Astrocyte (in vitro differentiated cells and primary cell): ENCODE data around the gene TNXB. TPM values are rescaled to one million over a fixed set of nuclear protein-coding genes. Genes with fewer than 3 reads are reported as not detected.

Source experiments
- DNase-seq: peaks from one replicate; pipeline ENCODE4 v3.0.0-alpha.2; 2010; ENCODE audit warnings: low read depth
- FAIRE-seq: peaks from 2 replicates; lab custom pipeline; 2011; peaks lifted over from hg19 to GRCh38; lab: Jason Lieb, UNC
- H2AFZ ChIP-seq: 2 replicates; pipeline ENCODE4 v1.6.0; 2012; ENCODE audit warnings: low read depth, low read length, inconsistent platforms
- H3K27ac ChIP-seq: 2 replicates; pipeline ENCODE4 v1.5.1; 2011; ENCODE audit warnings: low read depth, low read length, inconsistent platforms
- H3K27me3 ChIP-seq: 2 replicates; pipeline ENCODE4 v1.6.0; 2011; ENCODE audit warnings: low read length, inconsistent platforms; ENCODE audit not compliant: insufficient read depth
- H3K36me3 ChIP-seq: 2 replicates; pipeline ENCODE4 v1.5.1; 2011; ENCODE audit warnings: low read length, inconsistent platforms; ENCODE audit not compliant: insufficient read depth
- H3K4me1 ChIP-seq: 2 replicates; pipeline ENCODE4 v1.5.1; 2011; ENCODE audit warnings: low read length, inconsistent platforms; ENCODE audit not compliant: insufficient read depth
- H3K4me2 ChIP-seq: 2 replicates; pipeline ENCODE4 v1.6.0; 2012; ENCODE audit warnings: low read length, inconsistent platforms
- H3K4me3 ChIP-seq: 2 replicates; pipeline ENCODE4 v1.5.1; 2011; ENCODE audit warnings: low read depth, mild to moderate bottlenecking, low read length, inconsistent platforms; ENCODE audit not compliant: insufficient read depth
- H3K79me2 ChIP-seq: 2 replicates; pipeline ENCODE4 v1.6.0; 2012; ENCODE audit warnings: mild to moderate bottlenecking, low read length, inconsistent platforms; ENCODE audit not compliant: insufficient read depth
- H3K9ac ChIP-seq: 2 replicates; pipeline ENCODE4 v1.6.0; 2012; ENCODE audit warnings: mild to moderate bottlenecking, low read length, inconsistent platforms
- H3K9me3 ChIP-seq: 2 replicates; pipeline ENCODE4 v1.5.1; 2012; ENCODE audit warnings: low read depth, mild to moderate bottlenecking, low read length, inconsistent platforms; ENCODE audit not compliant: insufficient read depth
- H4K20me1 ChIP-seq: 2 replicates; pipeline ENCODE4 v1.6.0; 2012; ENCODE audit warnings: low read length, inconsistent platforms; ENCODE audit not compliant: insufficient read depth
- H3K27ac Mint-ChIP-seq: one replicate; pipeline ENCODE4 v1.8.0; 2021; ENCODE audit warnings: mild to moderate bottlenecking, mixed read lengths; ENCODE audit not compliant: unreplicated experiment
- H3K27me3 Mint-ChIP-seq: one replicate; pipeline ENCODE4 v1.8.0; 2021; ENCODE audit warnings: low read depth, mixed read lengths; ENCODE audit not compliant: unreplicated experiment
- H3K36me3 Mint-ChIP-seq: one replicate; pipeline ENCODE4 v1.8.0; 2021; ENCODE audit warnings: low read depth, mixed read lengths; ENCODE audit not compliant: unreplicated experiment
- H3K4me1 Mint-ChIP-seq: one replicate; pipeline ENCODE4 v1.8.0; 2021; ENCODE audit warnings: low read depth, mixed read lengths; ENCODE audit not compliant: unreplicated experiment
- H3K4me3 Mint-ChIP-seq: one replicate; pipeline ENCODE4 v1.8.0; 2021; ENCODE audit warnings: mild to moderate bottlenecking, moderate library complexity, mixed read lengths; ENCODE audit not compliant: unreplicated experiment
- H3K9me3 Mint-ChIP-seq: one replicate; pipeline ENCODE4 v1.8.0; 2021; ENCODE audit warnings: mild to moderate bottlenecking, mixed read lengths; ENCODE audit not compliant: unreplicated experiment
- CTCF ChIP-seq: IDR thresholded peaks from 2 replicates; pipeline ENCODE4 v1.5.1; 2011; ENCODE audit warnings: low read depth, mild to moderate bottlenecking, inconsistent platforms, low read length, moderate library complexity; ENCODE audit not compliant: insufficient read depth
- EZH2 ChIP-seq: IDR thresholded peaks from 2 replicates; pipeline ENCODE4 v1.6.1; 2012; ENCODE audit warnings: mild to moderate bottlenecking, low read length, inconsistent platforms; ENCODE audit not compliant: insufficient read depth
- total RNA-seq: library from RNA; stranded (reverse); gene quantifications from 2 replicates; pipeline ENCODE4 v1.2.1, GENCODE V29; 2021

TNXB gene
- total RNA-seq, 1 donor from 2014 or later: 2.3 TPM

- TF ChIP-seq EZH2: no peak
- Mint-ChIP-seq H3K4me1 (peaks cover 8% of the 10 kb centered on the region), H3K36me3 (peaks cover 2% of the 10 kb centered on the region), H3K9me3 (no peaks in the 10 kb centered on the region), H3K27me3 (peaks cover 3% of the 10 kb centered on the region), H3K4me3 (no peak overlapping the region), H3K27ac (no peak overlapping the region)
- Histone ChIP-seq H2AFZ (no peak overlapping the region), H3K4me2 (no peak overlapping the region), H3K27ac (no peak overlapping the region), H3K9ac (no peak overlapping the region), H3K4me1 (peaks cover 10% of the 10 kb centered on the region), H4K20me1 (no peaks in the 10 kb centered on the region), H3K9me3 (no peaks in the 10 kb centered on the region), H3K4me3 (no peak overlapping the region), H3K36me3 (no peaks in the 10 kb centered on the region), H3K27me3 (no peaks in the 10 kb centered on the region), H3K79me2 (peaks cover 10% of the 10 kb centered on the region)
- DNase-seq (peak; percentile 29), FAIRE-seq (no peak)
Observed at GRCh38 chr6:32133786-32134185, 24.6 kb upstream of the TNXB start.

GRCh38 chr6:32132110-32132509 is 23.0 kb upstream of the TNXB start:
- DNase-seq: no peak
- Mint-ChIP-seq H3K27ac (no peak overlapping the region), H3K27me3 (peaks cover 3% of the 10 kb centered on the region), H3K4me1 (peaks cover 16% of the 10 kb centered on the region), H3K4me3 (no peak overlapping the region), H3K36me3 (no peaks in the 10 kb centered on the region), H3K9me3 (no peaks in the 10 kb centered on the region)
- H3K4me2 ChIP-seq: no peak overlapping the region
- H3K27ac ChIP-seq: no peak overlapping the region
- no peaks in the 10 kb centered on the region for H3K9me3 ChIP-seq
- H3K36me3 ChIP-seq: no peaks in the 10 kb centered on the region
- H4K20me1 ChIP-seq: no peaks in the 10 kb centered on the region
- H2AFZ ChIP-seq: no peak overlapping the region
- H3K27me3 ChIP-seq: no peaks in the 10 kb centered on the region
- peaks cover 23% of the 10 kb centered on the region for H3K79me2 ChIP-seq
- no peak overlapping the region for H3K9ac ChIP-seq
- peaks cover 19% of the 10 kb centered on the region for H3K4me1 ChIP-seq
- no peak overlapping the region for H3K4me3 ChIP-seq
- TF ChIP-seq CTCF (no peak), EZH2 (no peak)
- no peak for FAIRE-seq

- H3K27ac ChIP-seq: no peak overlapping the region
- Mint-ChIP-seq H3K9me3 (no peaks in the 10 kb centered on the region), H3K36me3 (no peaks in the 10 kb centered on the region), H3K4me1 (peaks cover 21% of the 10 kb centered on the region), H3K27ac (no peak overlapping the region), H3K27me3 (peaks cover 3% of the 10 kb centered on the region), H3K4me3 (peak overlapping the region; percentile 9)
- FAIRE-seq (no peak), DNase-seq (no peak)
- H3K4me2 ChIP-seq: no peak overlapping the region
- no peak overlapping the region for H3K4me3 ChIP-seq
- H3K27me3 ChIP-seq: no peaks in the 10 kb centered on the region
- no peak for TF ChIP-seq CTCF
- no peak for TF ChIP-seq EZH2
- no peaks in the 10 kb centered on the region for H3K9me3 ChIP-seq
- no peak overlapping the region for H3K9ac ChIP-seq
- H3K79me2 ChIP-seq: peaks cover 30% of the 10 kb centered on the region
- H2AFZ ChIP-seq: no peak overlapping the region
- no peaks in the 10 kb centered on the region for H3K36me3 ChIP-seq
- H3K4me1 ChIP-seq: peaks cover 24% of the 10 kb centered on the region
- H4K20me1 ChIP-seq: no peaks in the 10 kb centered on the region
Observed at GRCh38 chr6:32131439-32131948, 22.4 kb upstream of the TNXB start.
